Endothelial cell of umbilical vein (primary cell): ENCODE data around the gene PRMT7. TPM values are rescaled to one million over a fixed set of nuclear protein-coding genes. Genes with fewer than 3 reads are reported as not detected.

ENCODE experiments used
- BruUV-seq: library from RNA; stranded (reverse); fragments of 400-500 nt; replicated peaks from 2 replicates; lab custom pipeline; 2021; lab: Mats Ljungman, UMichigan
- CTCF ChIA-PET: fragments of 300-600, 350-600 bp; sonication (Branson Sonifier 250); formaldehyde crosslinking; loops from one replicate; lab custom pipeline; 2021; ENCODE audit warnings: antibody characterized with exemption, inconsistent platforms; lab: Charles Lee
- POLR2A ChIA-PET: fragments of 300-600, 350-600 bp; sonication (Branson Sonifier 250); formaldehyde crosslinking; loops from one replicate; lab custom pipeline; 2021; ENCODE audit warnings: antibody characterized with exemption, inconsistent platforms; lab: Charles Lee
- DNase-seq: peaks from one replicate; pipeline ENCODE4 v3.0.0-alpha.2; 2011; ENCODE audit warnings: low read depth, low spot score
- FAIRE-seq: peaks from 2 replicates; lab custom pipeline; 2011; peaks lifted over from hg19 to GRCh38; lab: Jason Lieb, UNC
- H2AFZ ChIP-seq: 2 replicates; pipeline ENCODE4 v1.6.0; 2012; ENCODE audit warnings: low read depth, low read length, control low read depth, inconsistent platforms
- H3K27ac ChIP-seq: 2 replicates; pipeline ENCODE4 v1.5.1; 2011; ENCODE audit warnings: low read depth, mild to moderate bottlenecking, control low read depth, low read length, moderate library complexity; ENCODE audit not compliant: insufficient read depth
- H3K27me3 ChIP-seq, 2 experiments: 2 replicates each; pipeline versions ENCODE4 v1.6.0 to v1.6.1; 2011; ENCODE audit warnings: low read length in 2 of 2, mixed read lengths in 1 of 2; ENCODE audit not compliant: control insufficient read depth in 2 of 2, insufficient read depth in 2 of 2
- H3K36me3 ChIP-seq, 2 experiments: 2 replicates in 1 of 2; 3 replicates in 1 of 2; pipeline ENCODE4 v1.5.1; 2011; ENCODE audit warnings: low read length in 2 of 2, mild to moderate bottlenecking in 1 of 2, moderate library complexity in 1 of 2; ENCODE audit not compliant: control insufficient read depth in 2 of 2, insufficient read depth in 2 of 2; ENCODE audit errors: extremely low read depth in 1 of 2
- H3K4me1 ChIP-seq: 3 replicates; pipeline ENCODE4 v1.5.1; 2011; ENCODE audit warnings: mild to moderate bottlenecking, low read length; ENCODE audit not compliant: control insufficient read depth, insufficient read depth; ENCODE audit errors: extremely low read depth
- H3K4me2 ChIP-seq: 2 replicates; pipeline ENCODE4 v1.6.1; 2011; ENCODE audit warnings: low read length, control low read depth, mixed read lengths; ENCODE audit not compliant: insufficient read depth
- H3K4me3 ChIP-seq, 3 experiments: fragments of 200-600 bp in 1 of 3; sonication (generic), shearing (Covaris generic) in 1 of 3; replicated peaks in 1 of 3; 2 replicates each; pipeline ENCODE4 v1.5.1; 2011 to 2016; ENCODE audit warnings: control low read depth in 3 of 3, low read length in 3 of 3, mild to moderate bottlenecking in 2 of 3, inconsistent platforms in 1 of 3, low read depth in 1 of 3, moderate library complexity in 1 of 3; ENCODE audit not compliant: insufficient read depth in 1 of 3
- H3K79me2 ChIP-seq: 2 replicates; pipeline ENCODE4 v1.6.0; 2012; ENCODE audit warnings: low read length, inconsistent platforms; ENCODE audit not compliant: control insufficient read depth, insufficient read depth
- H3K9ac ChIP-seq: replicated peaks from 2 replicates; pipeline ENCODE3; 2011; ENCODE audit warnings: low read length, control low read depth; ENCODE audit not compliant: insufficient read depth; ENCODE audit errors: extremely low read depth
- H3K9me1 ChIP-seq: replicated peaks from 3 replicates; pipeline ENCODE4 v1.6.0; 2011; ENCODE audit warnings: mild to moderate bottlenecking, low read length; ENCODE audit not compliant: control insufficient read depth, insufficient read depth; ENCODE audit errors: extremely low read depth
- H3K9me3 ChIP-seq: replicated peaks from 2 replicates; pipeline ENCODE4 v1.5.1; 2012; ENCODE audit warnings: low read length, inconsistent platforms; ENCODE audit not compliant: control insufficient read depth, insufficient read depth
- H4K20me1 ChIP-seq: replicated peaks from 2 replicates; pipeline ENCODE3; 2011; ENCODE audit warnings: mild to moderate bottlenecking, low read length; ENCODE audit not compliant: control insufficient read depth, insufficient read depth; ENCODE audit errors: extremely low read depth
- EZH2 ChIP-seq: IDR thresholded peaks from 2 replicates; pipeline ENCODE4 v1.6.1; 2012; ENCODE audit warnings: borderline replicate concordance, low read depth, mild to moderate bottlenecking, moderate library complexity, low read length, inconsistent platforms; ENCODE audit not compliant: severe bottlenecking
- FOS ChIP-seq: IDR thresholded peaks from 2 replicates; pipeline ENCODE4 v1.6.1; 2011; ENCODE audit warnings: mild to moderate bottlenecking, low read length, moderate library complexity, borderline replicate concordance; ENCODE audit not compliant: insufficient read depth
- GATA2 ChIP-seq: IDR thresholded peaks from 2 replicates; pipeline ENCODE4 v1.7.0; 2011; ENCODE audit warnings: low read depth, mild to moderate bottlenecking, moderate library complexity, mixed read lengths, low read length; ENCODE audit not compliant: insufficient read length, insufficient read depth
- JUN ChIP-seq: IDR thresholded peaks from 2 replicates; pipeline ENCODE4 v1.6.1; 2011; ENCODE audit warnings: borderline replicate concordance, low read depth; ENCODE audit not compliant: insufficient read length, insufficient read depth
- MYC ChIP-seq: IDR thresholded peaks from one replicate; pipeline ENCODE4 v1.6.1; 2011; ENCODE audit warnings: mild to moderate bottlenecking, low read depth, low read length
- POLR2AphosphoS5 ChIP-seq: IDR thresholded peaks from 2 replicates; pipeline ENCODE4 v1.6.1; 2012; ENCODE audit warnings: low read depth, mild to moderate bottlenecking, control low read depth, low read length, moderate library complexity; ENCODE audit not compliant: insufficient read depth
- dilution Hi-C: fragments of 300-500 bp; cut with MboI; formaldehyde crosslinking; loops from one replicate; pipeline ENCODE4 v1.15.0; 2019; ENCODE audit warnings: low sequenced_read_pairs; ENCODE audit not compliant: extremely low pct_ligation_motif_present
- intact Hi-C: fragments of 100-400 bp; cut with micrococcal nuclease; formaldehyde crosslinking; loops from one replicate; pipeline ENCODE4 v1.10.0; 2022
- polyA plus RNA-seq, 4 experiments: library from polyadenylated mRNA; depleted of rRNA in 3 of 4; stranded (reverse) in 3 of 4; unstranded in 1 of 4; fragments of >200 nt; gene quantifications; 2 replicates each; pipeline versions ENCODE4 v1.2.1 to v1.2.3, GENCODE V29; 2011 to 2012; ENCODE audit warnings: missing spikeins in 1 of 4
- total RNA-seq: library from RNA; stranded (reverse); gene quantifications from 2 replicates; pipeline ENCODE4 v1.2.3, GENCODE V29; 2021
- TF ChIP-seq, protein P1 (sequence below): IDR thresholded peaks from 2 replicates; pipeline ENCODE4 v1.6.1; 2011; ENCODE audit not compliant: insufficient read depth, insufficient read length
- TF ChIP-seq, protein P2 (sequence below), 2 donors: IDR thresholded peaks; 1 replicate in 1 of 2; 2 replicates in 1 of 2; pipeline ENCODE4 v1.5.1; 2011; ENCODE audit warnings: low read length in 2 of 2, mild to moderate bottlenecking in 2 of 2, moderate library complexity in 2 of 2, control low read depth in 1 of 2, inconsistent platforms in 1 of 2, low read depth in 1 of 2; ENCODE audit not compliant: insufficient read depth in 1 of 2; ENCODE audit errors: extremely low read depth in 1 of 2

PRMT7 gene
- total and polyA plus RNA-seq, 2 donors (not counting 3 experiments of a cell fraction or from before 2014, with no cell fraction given), result 43.4 to 57.9 TPM

DNA sequence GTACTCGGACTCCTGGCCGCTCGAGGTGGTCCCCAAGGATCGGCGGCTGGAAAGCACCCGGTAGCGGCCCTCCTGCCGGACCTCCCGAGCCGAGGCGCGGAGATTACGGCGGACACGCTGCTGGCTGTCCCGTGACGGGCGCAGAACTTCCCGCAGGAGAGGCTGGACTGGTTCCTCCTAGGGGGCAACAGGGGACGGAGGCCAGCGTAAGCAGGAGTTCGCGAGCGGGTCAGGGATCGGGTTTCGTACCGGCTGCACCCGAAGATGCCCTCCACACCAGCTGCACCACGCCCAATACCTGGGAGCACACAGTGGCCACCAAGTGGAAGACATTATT, 414 bp upstream of the PRMT7 start:
- H3K4me1 ChIP-seq, result peaks cover 20% of the 10 kb centered on the region
- H3K4me3 ChIP-seq, result peak overlapping the region; percentile 80 to 84 (median 83)
- ChIA-PET CTCF (interaction anchor here (0.6 to 2.0 kb wide), 11 partner anchors 14 to 65 kb away, joined by 3 to 51 read pairs (median 4); partner anchors contain the start of genes PLA2G15 and SLC7A6), POLR2A (interaction anchor here (0.8 to 1.4 kb wide), 9 partner anchors 11 to 650 kb away, joined by 3 to 7 read pairs (median 3); partner anchors contain the start of gene ACD)
- no peaks in the 10 kb centered on the region for H3K27me3 ChIP-seq
- H3K79me2 ChIP-seq, result peaks cover 65% of the 10 kb centered on the region
- H3K27ac ChIP-seq, result peak overlapping the region; percentile 58
- BruUV-seq, result TSS peak; percentile 49
- peak overlapping the region; percentile 85 for H3K9ac ChIP-seq
- H3K9me3 ChIP-seq, result no peaks in the 10 kb centered on the region
- intact Hi-C loops (loop anchor here (1.0 to 2.0 kb wide), 3 partner anchors 14 to 45 kb away; no protein-coding TSS in a partner anchor), dilution Hi-C loops (no loop called here)
- TF ChIP-seq GATA2 (no peak), JUN (no peak), FOS (no peak), POLR2AphosphoS5 (no peak), EZH2 (no peak), MYC (no peak)
- TF ChIP-seq, protein P1, sequence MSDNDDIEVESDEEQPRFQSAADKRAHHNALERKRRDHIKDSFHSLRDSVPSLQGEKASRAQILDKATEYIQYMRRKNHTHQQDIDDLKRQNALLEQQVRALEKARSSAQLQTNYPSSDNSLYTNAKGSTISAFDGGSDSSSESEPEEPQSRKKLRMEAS, result no peak
- DNase-seq (no peak), FAIRE-seq (no peak)
- H3K4me2 ChIP-seq, result peak overlapping the region; percentile 39
- H3K36me3 ChIP-seq, result peaks cover 5 to 9% of the 10 kb centered on the region in 2 experiments
- no peaks in the 10 kb centered on the region for H3K9me1 ChIP-seq
- no peaks in the 10 kb centered on the region for H4K20me1 ChIP-seq
- peak overlapping the region; percentile 92 for H2AFZ ChIP-seq

DNA sequence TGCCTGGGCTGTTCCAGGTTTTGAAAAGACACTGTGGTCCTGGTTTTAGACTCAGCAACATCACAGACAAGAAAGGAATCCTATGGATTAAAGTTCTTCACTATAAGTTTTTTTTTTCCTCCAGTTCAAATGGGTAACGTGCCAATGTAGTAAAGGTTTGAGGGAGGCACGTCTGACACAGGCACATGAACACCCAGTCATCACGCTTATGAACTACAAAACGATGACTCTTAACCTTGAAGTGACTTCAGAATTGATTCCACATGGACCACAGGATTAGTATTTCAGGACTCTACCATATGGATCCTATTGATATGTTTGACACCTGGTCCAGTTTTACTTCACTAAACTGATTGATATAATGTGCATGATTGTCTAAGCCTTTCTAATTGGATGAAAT, 2.3 kb downstream of the PRMT7 start:
- Histone ChIP-seq H3K4me2 (no peak overlapping the region), H3K4me3 (no peak overlapping the region), H3K4me1 (peaks cover 20% of the 10 kb centered on the region), H3K27ac (no peak overlapping the region), H2AFZ (no peak overlapping the region), H4K20me1 (no peaks in the 10 kb centered on the region), H3K9me3 (no peaks in the 10 kb centered on the region), H3K36me3 (peaks cover 0 to 7% of the 10 kb centered on the region in 2 experiments), H3K9me1 (no peaks in the 10 kb centered on the region), H3K79me2 (peaks cover 46% of the 10 kb centered on the region), H3K9ac (no peak overlapping the region), H3K27me3 (no peaks in the 10 kb centered on the region)
- ChIA-PET POLR2A (no interaction called here), CTCF (interaction anchor here (1.2 kb wide), 1 partner anchor 12 kb away, joined by 3 read pairs; no protein-coding TSS in a partner anchor)
- FAIRE-seq (no peak), DNase-seq (no peak)
- intact Hi-C loops, result no loop called here
- dilution Hi-C loops, result no loop called here
- BruUV-seq, result no TSS peak
- no peak for TF ChIP-seq JUN
- TF ChIP-seq, protein P2, sequence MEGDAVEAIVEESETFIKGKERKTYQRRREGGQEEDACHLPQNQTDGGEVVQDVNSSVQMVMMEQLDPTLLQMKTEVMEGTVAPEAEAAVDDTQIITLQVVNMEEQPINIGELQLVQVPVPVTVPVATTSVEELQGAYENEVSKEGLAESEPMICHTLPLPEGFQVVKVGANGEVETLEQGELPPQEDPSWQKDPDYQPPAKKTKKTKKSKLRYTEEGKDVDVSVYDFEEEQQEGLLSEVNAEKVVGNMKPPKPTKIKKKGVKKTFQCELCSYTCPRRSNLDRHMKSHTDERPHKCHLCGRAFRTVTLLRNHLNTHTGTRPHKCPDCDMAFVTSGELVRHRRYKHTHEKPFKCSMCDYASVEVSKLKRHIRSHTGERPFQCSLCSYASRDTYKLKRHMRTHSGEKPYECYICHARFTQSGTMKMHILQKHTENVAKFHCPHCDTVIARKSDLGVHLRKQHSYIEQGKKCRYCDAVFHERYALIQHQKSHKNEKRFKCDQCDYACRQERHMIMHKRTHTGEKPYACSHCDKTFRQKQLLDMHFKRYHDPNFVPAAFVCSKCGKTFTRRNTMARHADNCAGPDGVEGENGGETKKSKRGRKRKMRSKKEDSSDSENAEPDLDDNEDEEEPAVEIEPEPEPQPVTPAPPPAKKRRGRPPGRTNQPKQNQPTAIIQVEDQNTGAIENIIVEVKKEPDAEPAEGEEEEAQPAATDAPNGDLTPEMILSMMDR (IDR thresholded peaks at IDR 0.05; ENCODE audit: extremely low read depth in 1 of 2, insufficient read depth in 1 of 2, low read depth in 1 of 2, low read length in 2 of 2), result no peak
